22Rv1 (cell line): ENCODE measurements around the gene STK33.

Source experiments
- H3K27ac ChIP-seq: fragments of 450-650 bp; 2 replicates; pipeline ENCODE4 v1.5.1; 2017
- ZFX ChIP-seq: fragments of 450-650 bp; IDR thresholded peaks from 2 replicates; pipeline ENCODE4 v1.6.1; 2017; ENCODE audit warnings: antibody characterized with exemption, borderline replicate concordance
- TF ChIP-seq, protein P1 (sequence below): fragments of 450-650 bp; IDR thresholded peaks from 2 replicates; pipeline ENCODE4 v1.5.1; 2017; ENCODE audit warnings: mild to moderate bottlenecking

The STK33 gene

DNA sequence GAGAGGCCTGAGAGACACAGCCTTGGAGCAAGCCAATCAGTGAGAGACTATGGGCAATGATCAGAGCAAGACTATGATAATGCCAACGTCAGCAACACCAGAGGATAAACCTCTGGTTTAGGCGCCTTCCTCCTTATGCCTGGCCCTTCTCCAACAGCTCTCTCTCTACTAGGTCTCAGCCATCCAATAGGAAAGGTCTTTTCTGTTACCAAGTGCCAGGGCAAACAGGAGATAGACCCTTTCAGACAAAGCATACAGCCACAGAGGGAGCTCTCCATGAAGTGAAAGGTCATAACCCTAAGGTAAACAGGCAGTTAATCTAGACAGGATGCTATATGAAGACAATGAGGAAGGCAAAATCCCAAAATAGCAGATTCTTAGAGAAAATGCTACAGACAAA, 9.5 kb downstream of the STK33 start:
- no peak overlapping the region for H3K27ac ChIP-seq

DNA sequence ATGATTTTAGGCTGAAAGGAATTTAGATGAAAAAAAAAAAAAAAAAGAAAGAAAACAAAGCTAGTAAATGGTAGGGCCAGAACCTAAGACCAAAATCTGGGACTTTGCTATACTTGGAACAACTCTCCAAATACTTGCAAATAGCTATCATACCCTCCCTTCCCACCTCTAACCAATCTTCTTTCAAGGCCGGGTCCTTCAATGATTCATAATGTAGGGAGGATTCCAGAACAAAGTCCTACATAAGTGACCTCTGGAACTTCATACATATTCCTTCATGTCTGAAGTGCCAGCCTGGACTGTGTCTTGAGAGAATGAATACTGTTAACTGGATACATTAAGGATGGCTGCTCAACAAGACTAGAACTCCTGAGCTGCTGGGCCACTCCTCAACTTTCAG, 9.9 kb downstream of the STK33 start:
- no peak overlapping the region for H3K27ac ChIP-seq
- TF ChIP-seq ZFX: no peak
- TF ChIP-seq, protein P1, sequence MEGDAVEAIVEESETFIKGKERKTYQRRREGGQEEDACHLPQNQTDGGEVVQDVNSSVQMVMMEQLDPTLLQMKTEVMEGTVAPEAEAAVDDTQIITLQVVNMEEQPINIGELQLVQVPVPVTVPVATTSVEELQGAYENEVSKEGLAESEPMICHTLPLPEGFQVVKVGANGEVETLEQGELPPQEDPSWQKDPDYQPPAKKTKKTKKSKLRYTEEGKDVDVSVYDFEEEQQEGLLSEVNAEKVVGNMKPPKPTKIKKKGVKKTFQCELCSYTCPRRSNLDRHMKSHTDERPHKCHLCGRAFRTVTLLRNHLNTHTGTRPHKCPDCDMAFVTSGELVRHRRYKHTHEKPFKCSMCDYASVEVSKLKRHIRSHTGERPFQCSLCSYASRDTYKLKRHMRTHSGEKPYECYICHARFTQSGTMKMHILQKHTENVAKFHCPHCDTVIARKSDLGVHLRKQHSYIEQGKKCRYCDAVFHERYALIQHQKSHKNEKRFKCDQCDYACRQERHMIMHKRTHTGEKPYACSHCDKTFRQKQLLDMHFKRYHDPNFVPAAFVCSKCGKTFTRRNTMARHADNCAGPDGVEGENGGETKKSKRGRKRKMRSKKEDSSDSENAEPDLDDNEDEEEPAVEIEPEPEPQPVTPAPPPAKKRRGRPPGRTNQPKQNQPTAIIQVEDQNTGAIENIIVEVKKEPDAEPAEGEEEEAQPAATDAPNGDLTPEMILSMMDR: no peak

More for the DNA sequence above, 9.5 kb downstream of the STK33 start:
- no peak for TF ChIP-seq ZFX
- TF ChIP-seq, protein P1: no peak

DNA sequence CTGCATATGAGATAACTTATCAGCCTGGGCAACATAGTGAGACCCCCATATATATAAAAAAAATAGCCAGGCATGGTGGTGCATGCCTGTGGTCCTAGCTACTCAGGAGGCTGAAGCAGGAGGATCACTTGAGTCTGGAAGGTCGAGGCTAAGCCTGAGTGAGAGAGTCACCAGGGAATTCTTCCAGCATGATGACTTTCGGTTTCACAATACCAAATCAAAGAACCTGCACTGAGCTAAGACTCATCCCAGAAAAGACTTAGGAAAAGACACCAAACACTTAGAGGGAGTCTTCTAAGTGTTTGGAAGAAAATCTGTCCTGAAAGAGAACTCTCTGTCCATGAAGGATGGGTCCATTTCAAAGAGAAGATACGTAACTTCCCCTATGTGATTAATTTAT, 12.7 kb downstream of the STK33 start:
- no peak overlapping the region for H3K27ac ChIP-seq
- TF ChIP-seq ZFX: no peak
- TF ChIP-seq, protein P1: no peak

DNA sequence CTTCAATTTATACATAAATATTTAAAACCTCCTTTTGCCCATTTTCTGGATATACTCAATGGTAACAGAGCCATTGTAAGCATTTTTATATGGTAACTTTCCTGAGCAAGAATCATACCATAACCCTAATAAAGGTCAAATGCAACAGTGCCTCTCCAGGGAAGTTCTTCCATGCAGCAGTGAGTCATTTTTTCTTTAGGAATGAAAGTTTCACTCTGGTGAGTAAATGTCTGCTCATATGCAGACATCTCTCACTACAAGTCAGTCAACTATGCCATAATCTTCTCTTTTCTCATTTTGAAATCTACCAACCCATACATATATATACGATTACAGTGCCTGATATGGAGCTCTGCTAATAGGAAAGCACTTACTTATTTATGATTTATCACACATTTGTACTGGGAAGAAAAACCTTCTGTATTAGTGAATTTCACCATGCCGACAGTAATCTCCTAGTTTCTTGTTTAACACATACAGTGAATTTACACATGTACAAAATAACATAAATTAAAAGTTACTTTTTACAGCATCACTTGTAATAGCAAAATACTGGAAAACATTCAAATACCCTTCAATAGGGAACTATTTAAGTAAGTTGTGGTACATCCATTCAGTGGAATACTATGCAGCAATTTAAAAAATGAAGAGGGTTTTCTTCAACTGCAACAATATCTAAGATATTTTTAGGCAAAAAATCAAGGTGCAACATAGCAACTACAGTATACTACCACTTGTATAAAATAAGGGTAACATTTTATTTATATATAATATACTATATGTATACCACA, 16.0 kb downstream of the STK33 start:
- no peak overlapping the region for H3K27ac ChIP-seq
- TF ChIP-seq, protein P1: no peak
- TF ChIP-seq ZFX: no peak

DNA sequence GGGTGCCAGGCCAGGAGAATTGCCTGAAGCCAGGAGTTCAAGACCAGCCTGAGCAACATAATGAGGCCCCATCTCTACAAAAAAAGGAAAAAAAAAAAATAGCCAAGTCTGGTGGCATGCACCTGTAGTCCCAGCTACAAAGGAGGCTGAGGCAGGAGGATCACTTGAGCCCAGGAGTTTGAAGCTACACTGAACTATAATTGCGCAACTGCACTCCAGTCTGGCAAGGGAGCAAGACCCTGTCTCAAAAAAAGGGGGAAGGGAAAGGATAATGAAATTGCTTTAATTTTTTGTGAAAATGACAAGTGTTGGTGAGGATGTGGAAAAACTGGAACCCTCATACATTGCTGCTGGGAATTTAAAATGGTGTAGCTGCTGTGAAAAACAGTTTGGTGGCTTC, 19.2 kb downstream of the STK33 start:
- no peak overlapping the region for H3K27ac ChIP-seq
- no peak for TF ChIP-seq ZFX
- TF ChIP-seq, protein P1: no peak

DNA sequence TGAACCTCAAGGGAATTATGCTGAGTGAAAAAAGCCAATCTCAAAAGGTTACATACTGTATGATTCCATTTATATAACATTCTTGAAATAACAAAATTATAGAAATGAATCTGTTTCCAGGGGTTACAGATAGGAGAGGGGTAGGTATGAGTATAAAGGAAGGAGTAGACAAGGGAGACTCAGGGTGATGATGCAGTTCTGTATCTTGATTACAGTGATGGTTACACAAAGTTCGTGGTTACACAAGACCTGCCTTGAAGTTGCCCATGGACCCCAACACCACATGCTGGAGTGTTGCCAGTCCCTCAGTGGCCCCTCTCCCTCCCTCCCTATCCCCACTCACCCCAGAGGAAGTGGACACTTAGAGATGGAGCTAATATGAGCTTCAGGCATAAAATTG, 20.3 kb downstream of the STK33 start:
- TF ChIP-seq, protein P1: no peak
- no peak for TF ChIP-seq ZFX
- H3K27ac ChIP-seq: no peak overlapping the region

DNA sequence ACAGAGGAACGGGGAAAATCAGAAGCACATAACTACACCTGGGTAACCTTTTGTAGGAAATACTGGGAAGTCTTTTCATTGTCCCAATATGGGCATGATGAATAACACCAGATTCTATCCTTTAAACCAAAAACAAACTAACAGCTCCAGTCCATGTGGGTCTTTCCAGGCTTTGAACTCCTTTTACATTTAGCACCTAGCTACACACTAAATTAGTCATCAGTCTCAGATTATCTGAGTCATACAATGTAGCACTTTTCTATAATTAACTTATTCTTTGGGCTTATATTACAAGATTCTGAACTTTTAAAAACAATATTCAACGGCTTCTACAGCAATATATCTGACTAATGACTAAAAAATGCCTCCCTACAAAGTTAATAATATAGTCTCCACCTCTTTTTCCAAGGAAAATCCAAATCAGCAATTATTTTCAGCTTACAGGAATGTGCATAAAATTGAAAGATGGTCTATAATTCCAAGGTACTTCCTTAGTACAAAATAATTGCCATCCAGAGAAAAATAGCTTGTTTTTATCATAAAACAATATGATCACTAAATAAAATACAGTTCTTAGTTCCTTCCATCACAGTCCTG, 26.3 kb downstream of the STK33 start:
- no peak overlapping the region for H3K27ac ChIP-seq
- TF ChIP-seq, protein P1: no peak
- TF ChIP-seq ZFX: no peak
